Activated naive CD4-positive, alpha-beta T cell treated with anti-CD3 and anti-CD28 coated beads, Interleukin-2, amount 50 U/mL, for 16 hours (primary cell): ENCODE results near the gene AFAP1.

Source experiments
- DNase-seq: peaks from one replicate; pipeline ENCODE4 v3.0.0-alpha.2; 2020

AFAP1 gene

GRCh38 chr4:7892212-7893019 is 47.2 kb downstream of the AFAP1 start:
- no peak for DNase-seq

GRCh38 chr4:7890635-7891393 is 48.8 kb downstream of the AFAP1 start:
- no peak for DNase-seq

GRCh38 chr4:7887436-7887835 is 52.2 kb downstream of the AFAP1 start:
- no peak for DNase-seq

GRCh38 chr4:7886007-7886973 is 53.4 kb downstream of the AFAP1 start:
- DNase-seq: no peak

GRCh38 chr4:7885216-7886006 is 54.2 kb downstream of the AFAP1 start:
- DNase-seq: no peak

GRCh38 chr4:7880683-7881082 is 59.0 kb downstream of the AFAP1 start:
- no peak for DNase-seq

- DNase-seq: no peak
Measured at GRCh38 chr4:7879127-7879526, 60.5 kb downstream of the AFAP1 start.

GRCh38 chr4:7878323-7878722 is 61.3 kb downstream of the AFAP1 start:
- no peak for DNase-seq

- no peak for DNase-seq
Measured at GRCh38 chr4:7877176-7877575, 62.5 kb downstream of the AFAP1 start.

GRCh38 chr4:7876201-7876875 is 63.3 kb downstream of the AFAP1 start:
- peak; percentile 24 for DNase-seq

GRCh38 chr4:7874838-7875237 is 64.8 kb downstream of the AFAP1 start:
- no peak for DNase-seq

GRCh38 chr4:7873881-7874280 is 65.8 kb downstream of the AFAP1 start:
- no peak for DNase-seq

- no peak for DNase-seq
Measured at GRCh38 chr4:7872264-7872771, 67.3 kb downstream of the AFAP1 start.

- DNase-seq: no peak
Measured at GRCh38 chr4:7871356-7871755, 68.3 kb downstream of the AFAP1 start.

GRCh38 chr4:7868892-7869471 is 70.7 kb downstream of the AFAP1 start:
- no peak for DNase-seq

GRCh38 chr4:7868436-7868775 is 71.3 kb downstream of the AFAP1 start:
- DNase-seq: no peak

GRCh38 chr4:7867701-7868435 is 71.8 kb downstream of the AFAP1 start:
- no peak for DNase-seq

GRCh38 chr4:7867191-7867590 is 72.5 kb downstream of the AFAP1 start:
- no peak for DNase-seq

- no peak for DNase-seq
Measured at GRCh38 chr4:7865533-7865932, 74.1 kb downstream of the AFAP1 start.

- DNase-seq: no peak
Measured at GRCh38 chr4:7864685-7865084, 75.0 kb downstream of the AFAP1 start.
